ENCODE results near the gene RHBDD1. TPM values are rescaled to one million over a fixed set of nuclear protein-coding genes. Genes with fewer than 3 reads are reported as not detected.

The RHBDD1 gene
- total and polyA plus RNA-seq, 4 donors, result 4.8 to 66.4 (median 24.7) TPM

- Histone ChIP-seq H3K36me3 (ENCODE audit: control insufficient read depth in 4 of 4, insufficient read depth in 4 of 4, low read length in 4 of 4) (no peaks in the 10 kb centered on the region), H3K4me1 (ENCODE audit: control insufficient read depth in 5 of 5, insufficient read depth in 5 of 5, low read length in 5 of 5) (peaks cover 0 to 4% (median 3%) of the 10 kb centered on the region in 5 donors), H3K4me3 (no peak overlapping the region), H3K27ac (ENCODE audit: low read depth in 1 of 2, low read length in 1 of 2) (no peak overlapping the region), H3K9me3 (ENCODE audit: control insufficient read depth in 4 of 4, insufficient read depth in 3 of 4, low read length in 3 of 4) (no peaks in the 10 kb centered on the region), H3K27me3 (ENCODE audit: control insufficient read depth in 3 of 3, insufficient read depth in 3 of 3, low read length in 2 of 3) (no peaks in the 10 kb centered on the region), H3K9ac (ENCODE audit: insufficient read depth in 1 of 2, low read length in 2 of 2) (no peak overlapping the region)
- ATAC-seq (ENCODE audit: insufficient read depth, low FRiP score) (no peak), DNase-seq (no peak)
- no peak for TF ChIP-seq CTCF (IDR thresholded peaks at IDR 0.05; ENCODE audit: control extremely low read depth, extremely low read depth)
- 50 to 71% methylated on average over 1 of the region's 1 CpG for WGBS, 2 donors
Observed at GRCh38 chr2:226847090-226847489, 11.2 kb downstream of the RHBDD1 start.

GRCh38 chr2:226847511-226847910 is 11.7 kb downstream of the RHBDD1 start:
- Histone ChIP-seq H3K4me3 (no peak overlapping the region), H3K27ac (ENCODE audit: low read depth in 1 of 2, low read length in 1 of 2) (no peak overlapping the region), H3K27me3 (ENCODE audit: control insufficient read depth in 3 of 3, insufficient read depth in 3 of 3, low read length in 2 of 3) (no peaks in the 10 kb centered on the region), H3K9me3 (ENCODE audit: control insufficient read depth in 4 of 4, insufficient read depth in 3 of 4, low read length in 3 of 4) (no peaks in the 10 kb centered on the region), H3K36me3 (ENCODE audit: control insufficient read depth in 4 of 4, insufficient read depth in 4 of 4, low read length in 4 of 4) (no peaks in the 10 kb centered on the region), H3K9ac (ENCODE audit: insufficient read depth in 1 of 2, low read length in 2 of 2) (no peak overlapping the region), H3K4me1 (ENCODE audit: control insufficient read depth in 5 of 5, insufficient read depth in 5 of 5, low read length in 5 of 5) (peaks cover 0 to 4% (median 3%) of the 10 kb centered on the region in 5 donors)
- no peak for DNase-seq
- no peak for TF ChIP-seq CTCF (IDR thresholded peaks at IDR 0.05; ENCODE audit: control extremely low read depth, extremely low read depth)
- no peak for ATAC-seq (ENCODE audit: insufficient read depth, low FRiP score)
- WGBS, 2 donors, result 94 to 95% methylated on average over 2 of the region's 2 CpGs

- no peak for TF ChIP-seq CTCF (IDR thresholded peaks at IDR 0.05; ENCODE audit: control extremely low read depth, extremely low read depth)
- 86 to 95% methylated on average over 2 of the region's 2 CpGs for WGBS, 2 donors
Observed at GRCh38 chr2:226849349-226849748, 13.5 kb downstream of the RHBDD1 start.

GRCh38 chr2:226850024-226850423 is 14.2 kb downstream of the RHBDD1 start:
- DNase-seq (peak in 1 of 3 donors; percentile 13), ATAC-seq (ENCODE audit: insufficient read depth, low FRiP score) (no peak)
- Histone ChIP-seq H3K9me3 (ENCODE audit: control insufficient read depth in 4 of 4, insufficient read depth in 3 of 4, low read length in 3 of 4) (no peaks in the 10 kb centered on the region), H3K27ac (ENCODE audit: low read depth in 1 of 2, low read length in 1 of 2) (no peak overlapping the region), H3K9ac (ENCODE audit: insufficient read depth in 1 of 2, low read length in 2 of 2) (no peak overlapping the region), H3K27me3 (ENCODE audit: control insufficient read depth in 3 of 3, insufficient read depth in 3 of 3, low read length in 2 of 3) (no peaks in the 10 kb centered on the region), H3K36me3 (ENCODE audit: control insufficient read depth in 4 of 4, insufficient read depth in 4 of 4, low read length in 4 of 4) (no peaks in the 10 kb centered on the region), H3K4me3 (no peak overlapping the region), H3K4me1 (ENCODE audit: control insufficient read depth in 5 of 5, insufficient read depth in 5 of 5, low read length in 5 of 5) (peaks cover 0 to 4% (median 3%) of the 10 kb centered on the region in 5 donors)
- WGBS, 2 donors, result 81 to 88% methylated on average over 5 of the region's 5 CpGs
- no peak for TF ChIP-seq CTCF (IDR thresholded peaks at IDR 0.05; ENCODE audit: control extremely low read depth, extremely low read depth)

More at GRCh38 chr2:226849349-226849748, 13.5 kb downstream of the RHBDD1 start:
- no peaks in the 10 kb centered on the region for H3K9me3 ChIP-seq (ENCODE audit: control insufficient read depth in 4 of 4, insufficient read depth in 3 of 4, low read length in 3 of 4)
- ATAC-seq (ENCODE audit: insufficient read depth, low FRiP score) (no peak), DNase-seq (no peak)
- H3K27ac ChIP-seq (ENCODE audit: low read depth in 1 of 2, low read length in 1 of 2), result no peak overlapping the region
- H3K4me1 ChIP-seq (ENCODE audit: control insufficient read depth in 5 of 5, insufficient read depth in 5 of 5, low read length in 5 of 5), result peaks cover 0 to 4% (median 3%) of the 10 kb centered on the region in 5 donors
- H3K9ac ChIP-seq (ENCODE audit: insufficient read depth in 1 of 2, low read length in 2 of 2), result no peak overlapping the region
- no peak overlapping the region for H3K4me3 ChIP-seq
- H3K27me3 ChIP-seq (ENCODE audit: control insufficient read depth in 3 of 3, insufficient read depth in 3 of 3, low read length in 2 of 3), result no peaks in the 10 kb centered on the region
- H3K36me3 ChIP-seq (ENCODE audit: control insufficient read depth in 4 of 4, insufficient read depth in 4 of 4, low read length in 4 of 4), result no peaks in the 10 kb centered on the region

All from lung (tissue), 12 donors.